MM.1S (cell line): ENCODE results near the gene POLG.

Experiments used
- EZH2 ChIP-seq: fragments of 300-600 bp; sonication (generic); optimal IDR thresholded peaks from 2 replicates; pipeline ENCODE3; 2017; ENCODE audit warnings: low read depth, mild to moderate bottlenecking, antibody characterized with exemption, low read length, mixed read lengths
- TF ChIP-seq, protein P1 (sequence below): fragments of 300-600 bp; sonication (generic); IDR thresholded peaks from 2 replicates; pipeline ENCODE4 v1.5.1; 2016; ENCODE audit warnings: antibody characterized with exemption, low read length, mixed read lengths

DNA sequence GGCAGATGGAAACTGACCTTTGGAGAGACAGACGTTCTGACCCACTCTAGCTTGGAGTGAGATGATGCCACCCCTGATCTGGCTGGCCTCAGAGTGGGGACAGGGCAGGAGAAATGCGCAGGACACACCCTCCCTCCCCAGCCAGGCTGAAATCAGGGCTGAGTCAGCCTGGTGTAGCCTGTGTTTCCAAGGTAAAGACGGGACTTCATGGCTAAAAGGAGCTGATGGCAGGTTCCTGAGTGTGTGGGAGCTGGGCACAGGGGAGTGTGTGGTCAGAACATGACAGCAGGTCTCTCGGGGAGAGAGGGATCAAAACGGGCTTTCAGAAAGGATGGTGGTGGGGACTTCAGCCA is 14.6 kb upstream of the POLG start:
- no peak for TF ChIP-seq EZH2
- TF ChIP-seq, protein P1, sequence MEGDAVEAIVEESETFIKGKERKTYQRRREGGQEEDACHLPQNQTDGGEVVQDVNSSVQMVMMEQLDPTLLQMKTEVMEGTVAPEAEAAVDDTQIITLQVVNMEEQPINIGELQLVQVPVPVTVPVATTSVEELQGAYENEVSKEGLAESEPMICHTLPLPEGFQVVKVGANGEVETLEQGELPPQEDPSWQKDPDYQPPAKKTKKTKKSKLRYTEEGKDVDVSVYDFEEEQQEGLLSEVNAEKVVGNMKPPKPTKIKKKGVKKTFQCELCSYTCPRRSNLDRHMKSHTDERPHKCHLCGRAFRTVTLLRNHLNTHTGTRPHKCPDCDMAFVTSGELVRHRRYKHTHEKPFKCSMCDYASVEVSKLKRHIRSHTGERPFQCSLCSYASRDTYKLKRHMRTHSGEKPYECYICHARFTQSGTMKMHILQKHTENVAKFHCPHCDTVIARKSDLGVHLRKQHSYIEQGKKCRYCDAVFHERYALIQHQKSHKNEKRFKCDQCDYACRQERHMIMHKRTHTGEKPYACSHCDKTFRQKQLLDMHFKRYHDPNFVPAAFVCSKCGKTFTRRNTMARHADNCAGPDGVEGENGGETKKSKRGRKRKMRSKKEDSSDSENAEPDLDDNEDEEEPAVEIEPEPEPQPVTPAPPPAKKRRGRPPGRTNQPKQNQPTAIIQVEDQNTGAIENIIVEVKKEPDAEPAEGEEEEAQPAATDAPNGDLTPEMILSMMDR, result no peak
